GM18517 (cell line): ENCODE results near the gene TNNI2.
"Not testable (repeated sequence)": the region's sequence is repeated elsewhere in the genome, so short reads cannot be mapped to it uniquely, and the experiment has no call there.

Source experiments
- ATAC-seq: cut with Tn5 transposase; IDR thresholded peaks from one replicate; pipeline ENCODE4 v1.9.1; 2021; ENCODE audit warnings: mild to moderate bottlenecking, moderate library complexity; ENCODE audit not compliant: unreplicated experiment

The TNNI2 gene

GRCh38 chr11:1883346-1884302 lies 44.8 kb downstream of the TNNI2 start:
- no peak for ATAC-seq

DNA sequence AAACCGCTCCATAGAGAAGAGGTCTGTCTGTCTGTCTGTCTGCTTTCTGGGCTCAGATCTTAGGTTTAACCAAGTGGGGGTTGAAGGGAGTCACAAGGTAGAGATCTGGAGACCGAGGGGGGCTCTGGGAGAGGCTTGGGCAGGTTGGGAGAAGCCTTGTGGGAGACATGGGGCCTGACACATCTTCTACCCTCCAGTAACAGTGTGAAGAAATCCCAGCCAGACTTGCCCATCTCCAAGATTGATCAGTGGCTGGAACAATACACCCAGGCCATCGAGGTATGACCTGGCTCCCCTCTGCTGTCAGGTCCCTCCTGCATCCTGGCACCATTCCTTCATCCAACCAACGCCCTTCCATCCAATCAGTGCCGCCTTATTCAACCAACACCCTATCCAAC lies 45.5 kb downstream of the TNNI2 start:
- no peak for ATAC-seq

DNA sequence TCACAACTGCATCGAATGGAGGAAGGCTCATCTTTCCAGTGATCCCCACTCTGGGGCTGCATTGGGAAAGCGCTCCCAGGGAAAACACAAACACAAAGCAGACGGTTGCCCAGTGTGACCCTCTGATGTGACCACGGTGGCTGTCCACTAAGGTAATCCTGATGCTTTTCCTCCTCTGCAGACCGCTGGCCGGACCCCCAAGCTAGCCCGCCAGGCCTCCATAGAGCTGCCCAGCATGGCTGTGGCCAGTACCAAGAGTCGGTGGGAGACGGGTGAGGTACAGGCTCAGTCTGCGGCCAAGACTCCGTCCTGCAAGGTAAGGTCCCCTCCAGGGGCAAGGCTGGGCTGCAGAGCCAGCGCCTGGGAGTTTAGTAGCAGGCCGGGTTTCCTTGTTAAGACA lies 47.8 kb downstream of the TNNI2 start:
- not testable (repeated sequence) for ATAC-seq

GRCh38 chr11:1887451-1888346 lies 48.9 kb downstream of the TNNI2 start:
- ATAC-seq: no peak

DNA sequence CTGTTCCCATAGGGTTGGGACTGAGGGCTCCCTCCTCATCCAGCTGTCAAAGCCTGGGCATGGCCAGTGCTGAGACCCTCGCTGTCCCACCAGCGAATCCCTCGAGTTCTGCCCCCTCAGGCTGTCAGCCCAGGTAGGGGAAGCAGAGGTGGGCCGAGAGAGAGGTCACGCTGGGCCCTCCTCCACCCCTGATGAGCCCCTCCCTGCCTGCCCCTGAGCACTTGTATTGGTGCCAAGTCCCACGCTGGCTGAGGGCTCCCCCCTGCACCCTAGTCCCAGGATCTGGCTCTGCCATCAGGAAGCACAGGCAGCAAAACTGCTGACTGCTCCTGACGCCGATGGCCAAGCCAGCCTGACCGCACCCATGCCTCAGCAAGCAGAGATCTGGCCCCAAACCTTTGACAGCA lies 49.6 kb downstream of the TNNI2 start:
- ATAC-seq: no peak

- no peak for ATAC-seq
Observed at GRCh38 chr11:1888811-1889210, 50.0 kb downstream of the TNNI2 start.

GRCh38 chr11:1889224-1889930 lies 50.6 kb downstream of the TNNI2 start:
- no peak for ATAC-seq

- no peak for ATAC-seq
Observed at GRCh38 chr11:1889941-1890855, 51.4 kb downstream of the TNNI2 start.
